ENCODE measurements around the gene ADGRL3. TPM values are rescaled to one million over a fixed set of nuclear protein-coding genes. Genes with fewer than 3 reads are reported as not detected.

Gene ADGRL3
- total and polyA plus RNA-seq, 4 donors = 0.39 to 59.9 (median 2.9) TPM

DNA sequence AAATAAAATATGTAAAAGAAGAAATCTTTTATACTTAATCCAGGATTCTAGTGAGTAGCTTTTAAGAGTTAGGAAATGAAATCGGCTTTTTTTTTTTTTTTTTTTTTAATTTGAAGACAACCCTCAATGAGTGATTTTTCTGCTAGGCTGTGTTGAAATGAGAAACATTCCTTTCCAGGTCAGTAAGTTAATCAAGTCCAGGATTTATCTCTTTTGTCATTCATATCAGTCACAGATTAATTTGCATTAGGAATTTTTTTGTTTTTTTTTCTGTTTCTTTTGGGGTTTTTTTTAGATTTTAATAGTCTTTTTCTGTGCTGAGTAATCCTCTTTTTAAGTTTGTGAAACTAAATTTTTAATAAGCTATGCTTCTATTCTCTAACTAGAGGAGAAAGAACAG, 448.1 kb downstream of the ADGRL3 start:
- H3K36me3 ChIP-seq (ENCODE audit: control insufficient read depth in 4 of 4, insufficient read depth in 4 of 4, low read length in 4 of 4) = no peaks in the 10 kb centered on the region
- no peaks in the 10 kb centered on the region for H3K4me1 ChIP-seq (ENCODE audit: control insufficient read depth in 5 of 5, insufficient read depth in 5 of 5, low read length in 5 of 5)
- ATAC-seq (ENCODE audit: insufficient read depth, low FRiP score) = no peak
- TF ChIP-seq, protein P1, sequence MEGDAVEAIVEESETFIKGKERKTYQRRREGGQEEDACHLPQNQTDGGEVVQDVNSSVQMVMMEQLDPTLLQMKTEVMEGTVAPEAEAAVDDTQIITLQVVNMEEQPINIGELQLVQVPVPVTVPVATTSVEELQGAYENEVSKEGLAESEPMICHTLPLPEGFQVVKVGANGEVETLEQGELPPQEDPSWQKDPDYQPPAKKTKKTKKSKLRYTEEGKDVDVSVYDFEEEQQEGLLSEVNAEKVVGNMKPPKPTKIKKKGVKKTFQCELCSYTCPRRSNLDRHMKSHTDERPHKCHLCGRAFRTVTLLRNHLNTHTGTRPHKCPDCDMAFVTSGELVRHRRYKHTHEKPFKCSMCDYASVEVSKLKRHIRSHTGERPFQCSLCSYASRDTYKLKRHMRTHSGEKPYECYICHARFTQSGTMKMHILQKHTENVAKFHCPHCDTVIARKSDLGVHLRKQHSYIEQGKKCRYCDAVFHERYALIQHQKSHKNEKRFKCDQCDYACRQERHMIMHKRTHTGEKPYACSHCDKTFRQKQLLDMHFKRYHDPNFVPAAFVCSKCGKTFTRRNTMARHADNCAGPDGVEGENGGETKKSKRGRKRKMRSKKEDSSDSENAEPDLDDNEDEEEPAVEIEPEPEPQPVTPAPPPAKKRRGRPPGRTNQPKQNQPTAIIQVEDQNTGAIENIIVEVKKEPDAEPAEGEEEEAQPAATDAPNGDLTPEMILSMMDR (IDR thresholded peaks at IDR 0.05; ENCODE audit: control extremely low read depth, extremely low read depth) = no peak
- no peak for DNase-seq
- H3K27me3 ChIP-seq (ENCODE audit: control insufficient read depth in 3 of 3, insufficient read depth in 3 of 3, low read length in 2 of 3) = no peaks in the 10 kb centered on the region
- H3K27ac ChIP-seq (ENCODE audit: low read depth in 1 of 2, low read length in 1 of 2) = no peak overlapping the region
- H3K9ac ChIP-seq (ENCODE audit: insufficient read depth in 1 of 2, low read length in 2 of 2) = no peak overlapping the region
- H3K9me3 ChIP-seq (ENCODE audit: control insufficient read depth in 4 of 4, insufficient read depth in 3 of 4, low read length in 3 of 4) = no peaks in the 10 kb centered on the region
- no peak overlapping the region for H3K4me3 ChIP-seq
- WGBS, 2 donors = 71 to 86% methylated on average over 1 of the region's 1 CpG

DNA sequence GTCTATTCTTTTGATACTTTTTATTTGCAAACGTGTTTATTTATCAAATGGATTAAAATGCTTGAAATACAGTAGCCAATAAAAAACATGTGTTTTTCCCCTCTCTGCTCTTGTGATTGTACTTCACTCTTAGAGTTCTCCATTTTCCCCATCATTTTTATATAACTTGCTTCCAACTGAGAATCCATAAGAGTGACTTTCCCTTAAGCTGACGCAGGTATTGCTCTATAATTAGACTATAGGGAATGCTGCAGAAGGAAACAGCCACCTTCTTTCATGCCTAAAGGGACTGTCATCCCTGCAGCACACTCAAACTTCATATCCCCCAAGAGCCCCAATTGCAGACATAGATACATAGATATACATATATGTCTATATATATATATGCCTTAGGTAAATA, 456.9 kb downstream of the ADGRL3 start:
- Histone ChIP-seq H3K9me3 (ENCODE audit: control insufficient read depth in 4 of 4, insufficient read depth in 3 of 4, low read length in 3 of 4) (peaks cover 0 to 2% (median 0%) of the 10 kb centered on the region in 4 donors), H3K9ac (ENCODE audit: insufficient read depth in 1 of 2, low read length in 2 of 2) (no peak overlapping the region), H3K4me3 (no peak overlapping the region), H3K27me3 (ENCODE audit: control insufficient read depth in 3 of 3, insufficient read depth in 3 of 3, low read length in 2 of 3) (no peaks in the 10 kb centered on the region), H3K27ac (ENCODE audit: low read depth in 1 of 2, low read length in 1 of 2) (no peak overlapping the region), H3K36me3 (ENCODE audit: control insufficient read depth in 4 of 4, insufficient read depth in 4 of 4, low read length in 4 of 4) (no peaks in the 10 kb centered on the region), H3K4me1 (ENCODE audit: control insufficient read depth in 5 of 5, insufficient read depth in 5 of 5, low read length in 5 of 5) (peaks cover 0 to 8% (median 0%) of the 10 kb centered on the region in 5 donors)
- no peak for DNase-seq
- no peak for ATAC-seq (ENCODE audit: insufficient read depth, low FRiP score)
- WGBS, 2 donors = 75 to 82% methylated on average over 2 of the region's 2 CpGs
- TF ChIP-seq, protein P1 (IDR thresholded peaks at IDR 0.05; ENCODE audit: control extremely low read depth, extremely low read depth) = no peak

DNA sequence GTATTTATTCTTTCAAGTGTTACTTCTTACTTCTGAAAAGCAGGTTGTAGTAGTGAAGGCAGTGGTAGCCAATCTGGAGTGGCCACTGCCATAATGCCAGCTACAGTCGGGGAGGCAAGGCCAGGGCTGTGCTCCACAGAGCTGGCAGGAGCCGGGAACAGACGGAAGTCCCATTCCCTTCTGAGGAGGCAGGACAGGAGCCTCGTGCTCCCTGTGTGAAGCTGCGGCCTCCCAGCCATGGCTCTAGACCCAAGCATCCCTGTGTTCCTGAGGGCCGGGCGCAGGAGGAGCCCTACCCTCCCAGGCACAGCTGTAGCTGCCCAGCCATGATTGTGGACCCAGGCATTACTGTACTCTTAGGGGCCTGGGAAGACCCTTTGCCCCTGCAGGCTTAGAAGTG, 461.8 kb downstream of the ADGRL3 start:
- TF ChIP-seq, protein P1 (IDR thresholded peaks at IDR 0.05; ENCODE audit: control extremely low read depth, extremely low read depth) = no peak
- peaks cover 0 to under 1% (median 0%) of the 10 kb centered on the region in 5 donors for H3K4me1 ChIP-seq (ENCODE audit: control insufficient read depth in 5 of 5, insufficient read depth in 5 of 5, low read length in 5 of 5)
- DNase-seq = no peak
- ATAC-seq (ENCODE audit: insufficient read depth, low FRiP score) = no peak
- no peak overlapping the region for H3K27ac ChIP-seq (ENCODE audit: low read depth in 1 of 2, low read length in 1 of 2)
- H3K9me3 ChIP-seq (ENCODE audit: control insufficient read depth in 4 of 4, insufficient read depth in 3 of 4, low read length in 3 of 4) = peaks cover 0 to 14% (median 1%) of the 10 kb centered on the region in 4 donors
- H3K9ac ChIP-seq (ENCODE audit: insufficient read depth in 1 of 2, low read length in 2 of 2) = no peak overlapping the region
- no peaks in the 10 kb centered on the region for H3K27me3 ChIP-seq (ENCODE audit: control insufficient read depth in 3 of 3, insufficient read depth in 3 of 3, low read length in 2 of 3)
- 93 to 94% methylated on average over 7 of the region's 7 CpGs for WGBS, 2 donors
- H3K36me3 ChIP-seq (ENCODE audit: control insufficient read depth in 4 of 4, insufficient read depth in 4 of 4, low read length in 4 of 4) = no peaks in the 10 kb centered on the region
- H3K4me3 ChIP-seq = no peak overlapping the region

DNA sequence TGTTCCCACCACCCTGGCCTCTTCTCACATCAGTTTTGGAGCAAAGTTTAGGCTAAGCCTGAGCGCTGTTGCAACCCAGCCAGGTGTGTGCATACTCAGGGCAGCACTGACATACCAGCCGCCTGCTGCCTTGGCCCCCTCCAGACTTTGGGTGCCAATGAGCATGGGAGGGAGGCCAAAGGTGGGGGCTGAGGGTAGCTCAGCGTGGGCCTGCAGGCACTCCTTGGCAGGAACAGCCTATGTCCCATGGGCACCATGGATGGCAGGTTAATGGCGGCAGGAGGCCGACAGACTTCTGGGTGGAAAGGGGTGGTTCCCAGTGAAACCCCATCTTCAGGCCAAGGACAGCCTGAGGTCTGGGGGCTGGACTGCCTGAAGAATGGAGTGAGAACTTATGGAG, 462.2 kb downstream of the ADGRL3 start:
- TF ChIP-seq, protein P1 (IDR thresholded peaks at IDR 0.05; ENCODE audit: control extremely low read depth, extremely low read depth) = no peak

More for the DNA sequence above, 462.2 kb downstream of the ADGRL3 start:
- DNase-seq (no peak), ATAC-seq (ENCODE audit: insufficient read depth, low FRiP score) (no peak)
- Histone ChIP-seq H3K27me3 (ENCODE audit: control insufficient read depth in 3 of 3, insufficient read depth in 3 of 3, low read length in 2 of 3) (no peaks in the 10 kb centered on the region), H3K27ac (ENCODE audit: low read depth in 1 of 2, low read length in 1 of 2) (no peak overlapping the region), H3K4me3 (no peak overlapping the region), H3K9ac (ENCODE audit: insufficient read depth in 1 of 2, low read length in 2 of 2) (no peak overlapping the region), H3K36me3 (ENCODE audit: control insufficient read depth in 4 of 4, insufficient read depth in 4 of 4, low read length in 4 of 4) (no peaks in the 10 kb centered on the region), H3K9me3 (ENCODE audit: control insufficient read depth in 4 of 4, insufficient read depth in 3 of 4, low read length in 3 of 4) (peaks cover 0 to 14% (median 1%) of the 10 kb centered on the region in 4 donors), H3K4me1 (ENCODE audit: control insufficient read depth in 5 of 5, insufficient read depth in 5 of 5, low read length in 5 of 5) (no peaks in the 10 kb centered on the region)
- WGBS, 2 donors = 94 to 98% methylated on average over 5 of the region's 5 CpGs
